Motor neuron (in vitro differentiated cells): ENCODE results near the gene PBX3. TPM values are rescaled to one million over a fixed set of nuclear protein-coding genes. Genes with fewer than 3 reads are reported as not detected.

Experiments
- ATAC-seq, 8 experiments: fragments of 200-7000 bp; cut with Tn5 transposase; replicated peaks in 6 of 8; 2 replicates each; pipeline ENCODE4 v1.8.0; 2021; ENCODE audit warnings: mild to moderate bottlenecking in 8 of 8, moderate library complexity in 8 of 8
- H3K27ac ChIP-seq, 2 donors: fragments of 250-450 bp; sonication (Bioruptor Pico); 2 replicates each; pipeline ENCODE4 v1.9.0; 2021; ENCODE audit warnings: antibody characterized with exemption in 2 of 2, mild to moderate bottlenecking in 2 of 2, moderate library complexity in 1 of 2
- H3K4me1 ChIP-seq, 2 donors: fragments of 250-450 bp; sonication (Bioruptor Pico); replicated peaks in 1 of 2; 2 replicates each; pipeline ENCODE4 v1.6.1; 2021; ENCODE audit warnings: antibody characterized with exemption in 2 of 2, mild to moderate bottlenecking in 2 of 2, moderate library complexity in 1 of 2
- H3K4me3 ChIP-seq, 5 donors: fragments of 250-450 bp; sonication (Bioruptor Pico); 2 replicates each; pipeline ENCODE4 v1.9.0; 2021; ENCODE audit warnings: antibody characterized with exemption in 5 of 5, mild to moderate bottlenecking in 5 of 5, moderate library complexity in 4 of 5
- WGBS, 10 experiments: fragments of 450-650 bp; shearing (Covaris generic); methylation state at CpG; one replicate each; pipeline ENCODE4 v1.0.0; 2022; 5-methylcytosine and 5-hydroxymethylcytosine counted together
- in situ Hi-C, 9 experiments: fragments of 400-800 bp; cut with MboI; loops; one replicate each; pipeline ENCODE4 v1.15.0; 2021; ENCODE audit warnings: low sequenced_read_pairs in 9 of 9, low pct_unique_long_range_greater_than_20kb in 2 of 9; ENCODE audit not compliant: unreplicated experiment in 9 of 9
- total RNA-seq, 8 experiments: library from RNA; unstranded; fragments of 300-600 nt; gene quantifications; 2 replicates each; pipeline versions ENCODE4 v1.2.3 to v1.2.4, GENCODE V29; 2022

The PBX3 gene
- total RNA-seq, 8 experiments from 2014 or later, result 24.0 to 157 (median 75.5) TPM

DNA sequence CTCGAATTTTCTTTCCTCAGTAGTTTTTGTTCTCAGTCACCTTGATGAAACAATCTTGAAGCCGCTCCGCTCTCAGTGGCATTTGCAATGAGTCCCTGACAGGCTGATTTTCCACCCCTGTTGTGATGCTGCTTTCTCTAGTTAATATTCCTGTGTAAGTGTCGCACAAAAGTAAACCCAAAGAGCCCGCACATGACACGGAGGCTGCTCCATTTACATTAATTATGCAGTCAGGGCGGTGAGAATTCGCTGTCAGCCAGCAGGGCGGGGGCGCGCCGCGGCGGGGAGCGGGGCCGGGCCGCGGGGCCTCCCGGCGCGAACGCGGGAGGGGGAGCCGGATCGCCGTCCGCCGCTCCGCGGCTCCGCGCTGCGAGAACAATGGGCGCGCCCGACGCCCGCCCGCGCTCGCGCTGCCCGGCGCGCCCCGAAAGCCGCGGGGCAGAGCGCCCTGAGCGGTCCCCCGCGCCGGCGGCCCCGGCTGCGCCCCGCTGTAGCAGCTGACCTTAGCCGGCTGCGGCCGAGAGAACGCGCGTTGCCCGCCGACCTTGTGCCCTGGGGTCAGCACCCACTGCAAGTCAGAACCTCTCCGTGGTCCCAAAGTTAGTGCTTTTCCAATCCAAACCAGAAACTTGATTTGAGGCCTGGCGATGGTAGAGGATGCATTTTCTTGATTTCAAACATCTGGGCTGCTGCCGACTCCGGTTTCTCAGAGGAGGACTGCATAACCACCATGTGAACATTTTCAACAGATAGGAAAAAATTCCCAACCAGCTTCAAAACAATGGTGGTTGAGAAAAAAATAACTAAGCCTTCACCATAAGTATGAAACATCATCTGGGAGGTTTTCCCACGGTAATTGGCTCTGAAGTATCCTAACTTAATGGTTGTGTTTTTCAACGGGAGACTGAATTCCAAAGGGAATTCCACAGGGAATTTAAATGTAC lies 142.6 kb downstream of the PBX3 start:
- in situ Hi-C loops, result no loop called here

DNA sequence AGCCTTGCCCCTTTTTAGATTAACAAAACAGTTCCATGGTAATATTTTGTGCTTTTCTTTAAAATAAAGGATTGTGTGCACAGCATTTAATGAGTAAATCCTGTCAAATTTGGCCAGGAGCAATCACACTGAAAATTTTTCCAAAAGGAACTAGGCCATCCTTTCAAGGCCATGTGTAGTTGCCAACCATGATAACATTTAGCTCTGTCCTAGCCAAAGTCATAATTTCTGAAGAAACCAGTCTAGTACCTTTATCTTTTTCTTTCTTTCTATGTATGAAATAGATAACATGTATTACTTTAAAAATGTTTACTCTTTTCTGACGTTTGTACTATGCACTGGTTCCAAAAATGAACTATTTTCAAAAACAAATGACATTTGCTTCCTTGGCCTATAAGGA lies 143.7 kb downstream of the PBX3 start:
- ATAC-seq, result no peak
- Histone ChIP-seq H3K4me3 (peak overlapping the region in 3 of 5 donors; percentile 46 to 51 (median 48)), H3K4me1 (peaks cover 52 to 90% of the 10 kb centered on the region in 2 donors), H3K27ac (peak overlapping the region in 1 of 2 donors; percentile 83)
- 31 to 100% (median 85%) methylated on average over 1 of the region's 1 CpG; no CpG with 5 or more reads in 1 of the 10 experiments for WGBS, 10 experiments
- in situ Hi-C loops, result no loop called here

More for the DNA sequence above, 142.6 kb downstream of the PBX3 start:
- ATAC-seq, result peak; percentile 77 to 93 (median 90)
- Histone ChIP-seq H3K4me3 (peak overlapping the region; percentile 32 to 51 (median 46)), H3K4me1 (peaks cover 52 to 92% of the 10 kb centered on the region in 2 donors), H3K27ac (peak overlapping the region; percentile 78 to 83)
- WGBS, 10 experiments, result 0 to 19% (median 6%) methylated on average over 1 to 19 of the region's 71 CpGs; no CpG with 5 or more reads in 1 of the 10 experiments

DNA sequence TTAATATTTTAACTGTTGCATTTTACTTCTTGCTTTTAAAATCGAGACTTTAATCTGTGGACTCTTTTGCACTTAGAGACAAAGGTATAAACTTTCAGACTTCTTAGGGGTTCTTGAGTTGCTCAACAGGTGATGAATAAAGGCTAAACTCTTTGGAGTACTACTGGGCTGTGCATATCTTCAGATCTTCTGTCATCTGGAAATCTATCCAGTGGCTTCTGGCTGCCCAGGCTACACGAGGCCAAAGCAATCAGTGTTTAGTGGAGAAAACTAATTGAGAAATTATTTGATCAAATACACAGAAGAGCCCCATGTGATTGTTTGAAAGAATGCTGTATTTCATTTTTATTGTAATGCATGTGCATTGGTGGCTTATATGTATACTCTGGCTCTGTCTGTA lies 146.1 kb downstream of the PBX3 start:
- 20 to 100% (median 66%) methylated on average over 1 to 2 of the region's 2 CpGs for WGBS, 10 experiments
- Histone ChIP-seq H3K4me1 (peaks cover 30 to 82% of the 10 kb centered on the region in 2 donors), H3K4me3 (no peak overlapping the region), H3K27ac (no peak overlapping the region)
- in situ Hi-C loops, result no loop called here
- ATAC-seq, result no peak

DNA sequence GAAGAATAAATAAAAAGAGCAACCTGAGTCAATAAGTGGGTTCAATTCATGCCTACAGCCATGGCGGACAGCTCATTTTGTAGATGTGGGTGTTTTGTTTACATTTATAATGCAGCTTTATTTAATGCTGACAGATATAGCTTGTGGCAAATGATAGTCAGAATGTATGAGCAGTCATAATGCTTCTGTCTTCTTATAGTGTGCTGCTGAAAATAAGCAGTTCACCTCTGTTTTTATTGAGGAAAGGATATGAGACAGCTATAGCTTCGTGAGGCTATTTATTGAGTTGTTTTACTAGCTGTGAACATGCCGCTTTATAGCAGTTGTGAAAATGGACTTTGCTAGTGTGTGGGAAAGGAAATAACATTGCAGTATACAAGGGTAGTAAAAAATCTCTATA lies 147.4 kb downstream of the PBX3 start:
- Histone ChIP-seq H3K4me3 (no peak overlapping the region), H3K27ac (no peak overlapping the region), H3K4me1 (peaks cover 23 to 75% of the 10 kb centered on the region in 2 donors)
- in situ Hi-C loops, result no loop called here
- peak in 3 of 8 experiments; percentile 5 to 78 (median 35) for ATAC-seq
- 69 to 100% (median 83%) methylated on average over 1 to 3 of the region's 3 CpGs; no CpG with 5 or more reads in 1 of the 10 experiments for WGBS, 10 experiments

DNA sequence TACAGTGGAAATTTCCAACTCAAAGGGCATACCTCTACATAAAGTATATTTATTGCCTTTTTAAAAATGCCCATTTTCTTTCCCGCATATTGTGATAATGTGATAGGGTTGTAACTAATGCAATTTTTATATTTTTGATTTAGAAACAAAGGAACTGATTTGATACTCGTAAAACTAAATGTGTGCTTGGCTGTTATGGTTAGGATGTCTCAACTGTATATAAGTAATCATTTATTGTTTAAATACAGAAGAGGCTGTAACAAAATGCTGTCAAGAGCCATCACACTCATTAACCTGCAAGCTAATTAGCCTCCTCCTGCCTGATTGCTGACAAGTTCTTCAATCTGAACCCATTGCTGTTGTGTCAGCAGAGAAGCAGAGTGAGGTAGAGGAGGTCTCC lies 149.2 kb downstream of the PBX3 start:
- H3K4me3 ChIP-seq, result no peak overlapping the region
- H3K27ac ChIP-seq, result no peak overlapping the region
- in situ Hi-C loops, result no loop called here
- ATAC-seq, result no peak
- peaks cover 18 to 77% of the 10 kb centered on the region in 2 donors for H3K4me1 ChIP-seq
- WGBS, 10 experiments, result 47 to 100% (median 90%) methylated on average over 1 to 2 of the region's 2 CpGs

DNA sequence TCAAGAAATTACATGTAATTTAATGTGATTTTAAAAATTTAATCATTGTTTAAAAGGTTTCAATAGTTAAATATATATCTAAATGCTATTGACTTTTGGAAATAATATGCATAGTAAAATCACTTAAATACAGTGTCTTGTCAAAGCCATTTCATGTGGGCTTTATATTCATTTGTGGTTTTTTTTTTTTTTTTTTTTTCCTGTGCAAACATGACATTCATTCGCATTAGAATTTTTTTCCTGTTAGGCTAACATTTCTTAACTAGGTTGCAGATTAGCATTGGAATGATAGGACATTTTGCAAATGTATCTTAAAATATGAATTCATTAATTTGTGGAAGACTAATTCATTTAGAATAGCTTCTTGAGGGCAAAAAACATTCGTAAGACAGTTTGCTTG lies 149.8 kb downstream of the PBX3 start:
- no peak overlapping the region for H3K4me3 ChIP-seq
- H3K4me1 ChIP-seq, result peaks cover 23 to 77% of the 10 kb centered on the region in 2 donors
- in situ Hi-C loops, result no loop called here
- WGBS, 10 experiments, result 20 to 100% (median 89%) methylated on average over 2 of the region's 2 CpGs
- no peak overlapping the region for H3K27ac ChIP-seq
- no peak for ATAC-seq

DNA sequence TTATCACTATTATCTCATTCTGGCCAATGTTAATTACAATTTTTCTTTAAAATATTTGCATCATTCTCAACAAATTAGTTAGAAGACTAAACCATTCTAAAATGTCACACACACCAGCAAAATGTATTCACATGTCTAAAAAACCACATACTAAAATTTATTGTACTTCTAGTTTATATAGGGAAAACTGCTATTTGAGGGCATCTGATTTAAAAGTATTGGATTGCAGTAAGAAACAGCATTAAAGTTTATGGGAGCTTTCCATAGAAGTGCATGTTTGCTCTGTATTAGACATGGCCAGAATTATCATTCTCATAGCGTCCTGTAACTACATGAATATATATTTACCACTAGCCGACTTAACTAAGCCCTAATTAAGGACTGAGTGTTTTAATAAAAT lies 150.3 kb downstream of the PBX3 start:
- no peak overlapping the region for H3K27ac ChIP-seq
- 90 to 100% (median 100%) methylated on average over 1 to 2 of the region's 2 CpGs; no CpG with 5 or more reads in 3 of the 10 experiments for WGBS, 10 experiments
- peaks cover 28 to 77% of the 10 kb centered on the region in 2 donors for H3K4me1 ChIP-seq
- in situ Hi-C loops, result no loop called here
- no peak for ATAC-seq
- no peak overlapping the region for H3K4me3 ChIP-seq

DNA sequence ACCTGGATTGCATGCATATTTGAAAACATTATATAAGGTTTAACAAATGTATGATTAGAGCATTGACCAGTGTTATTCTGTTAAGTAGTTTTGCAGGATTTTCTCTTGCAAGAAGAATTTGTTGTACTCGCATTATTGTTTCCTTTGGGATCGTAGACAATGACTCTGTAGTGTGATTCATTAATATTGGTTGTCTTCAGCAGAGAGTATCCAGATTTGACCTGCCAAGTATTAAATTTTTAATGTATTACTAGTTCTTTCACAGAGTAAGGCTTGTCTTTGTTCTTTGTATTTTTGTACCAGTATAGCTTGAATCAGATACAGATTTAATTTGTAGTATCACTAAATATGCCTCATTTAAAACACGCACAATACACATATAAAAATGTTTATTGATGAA lies 155.0 kb downstream of the PBX3 start:
- WGBS, 10 experiments, result 30 to 100% (median 62%) methylated on average over 1 to 3 of the region's 3 CpGs
- in situ Hi-C loops, result loop anchor here in 1 of 9 experiments (25.0 kb wide), 1 partner anchor 140 kb away; no protein-coding TSS in a partner anchor
- H3K27ac ChIP-seq, result no peak overlapping the region
- ATAC-seq, result peak in 1 of 8 experiments; percentile 25
- H3K4me1 ChIP-seq, result peaks cover 32 to 79% of the 10 kb centered on the region in 2 donors
- H3K4me3 ChIP-seq, result no peak overlapping the region

DNA sequence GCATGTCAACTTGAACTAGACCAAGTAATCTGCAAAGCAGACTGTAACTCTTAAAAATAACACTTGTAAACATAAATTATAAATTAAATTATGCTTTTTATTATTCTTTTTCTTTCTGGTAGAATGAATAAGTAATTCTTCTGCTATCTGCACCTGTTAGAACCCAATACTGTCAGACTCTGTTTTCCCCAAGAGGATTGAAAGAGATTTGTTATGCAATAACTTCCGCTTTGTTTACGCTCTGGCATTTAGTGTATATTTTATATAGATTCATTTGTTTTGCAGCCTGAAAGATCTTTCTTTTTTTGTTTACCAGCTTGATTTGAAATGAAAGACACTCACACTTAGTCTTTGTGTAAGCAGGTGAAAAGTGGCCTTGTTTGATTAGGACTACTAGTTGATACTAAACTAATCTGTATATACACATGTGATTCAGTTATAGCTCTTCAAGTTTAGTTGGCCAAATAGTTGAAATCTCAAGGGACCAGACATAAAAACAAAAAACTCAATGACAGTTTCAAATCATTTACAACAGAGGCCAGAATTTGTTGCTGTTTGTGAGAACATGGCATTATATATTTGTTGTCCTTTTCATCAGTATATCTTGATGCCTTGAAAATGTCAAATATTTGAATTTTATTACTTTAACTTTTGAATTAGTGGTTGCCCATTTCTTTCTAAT lies 155.8 kb downstream of the PBX3 start:
- ATAC-seq, result no peak
- WGBS, 10 experiments, result 93 to 100% (median 100%) methylated on average over 1 to 2 of the region's 2 CpGs
- Histone ChIP-seq H3K27ac (no peak overlapping the region), H3K4me1 (peaks cover 38 to 84% of the 10 kb centered on the region in 2 donors), H3K4me3 (no peak overlapping the region)
- in situ Hi-C loops, result loop anchor here in 1 of 9 experiments (25.0 kb wide), 1 partner anchor 141 kb away; no protein-coding TSS in a partner anchor

DNA sequence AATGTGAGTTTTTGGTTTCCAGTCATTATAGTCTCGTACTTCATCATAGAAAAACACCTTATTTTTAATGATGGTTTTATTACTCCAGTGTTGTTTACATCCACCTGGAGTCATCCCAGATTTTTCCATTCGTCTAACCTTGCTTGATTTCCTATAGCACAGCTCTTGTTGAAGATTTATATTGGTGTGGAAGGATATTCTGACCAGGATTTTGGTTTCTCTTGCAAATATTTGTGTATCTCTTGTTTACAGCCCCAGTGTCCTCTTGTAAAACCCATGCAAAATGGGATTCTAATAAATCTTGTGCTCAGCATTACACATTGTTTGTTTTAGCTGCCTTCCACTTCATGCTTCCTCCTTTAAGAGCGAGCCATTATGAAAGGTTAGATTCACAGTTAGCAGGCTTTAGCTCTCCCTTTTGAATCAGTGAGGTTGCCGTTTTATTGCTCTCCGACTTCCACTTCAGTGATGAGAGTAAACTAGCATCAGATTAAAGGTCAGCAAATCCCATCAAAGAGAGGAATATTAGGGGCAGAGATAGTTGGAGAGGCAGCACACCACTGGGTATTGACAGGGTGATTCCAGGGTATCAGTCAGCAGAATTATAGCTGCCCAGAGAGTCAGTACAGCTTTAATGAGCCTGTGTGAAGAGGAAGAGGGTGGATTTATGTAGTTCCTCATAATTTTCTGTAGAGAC lies 157.1 kb downstream of the PBX3 start:
- peak overlapping the region in 1 of 2 donors; percentile 19 for H3K27ac ChIP-seq
- 18 to 100% (median 69%) methylated on average over 1 to 5 of the region's 5 CpGs for WGBS, 10 experiments
- peak overlapping the region in 2 of 5 donors; percentile 6 to 16 for H3K4me3 ChIP-seq

DNA sequence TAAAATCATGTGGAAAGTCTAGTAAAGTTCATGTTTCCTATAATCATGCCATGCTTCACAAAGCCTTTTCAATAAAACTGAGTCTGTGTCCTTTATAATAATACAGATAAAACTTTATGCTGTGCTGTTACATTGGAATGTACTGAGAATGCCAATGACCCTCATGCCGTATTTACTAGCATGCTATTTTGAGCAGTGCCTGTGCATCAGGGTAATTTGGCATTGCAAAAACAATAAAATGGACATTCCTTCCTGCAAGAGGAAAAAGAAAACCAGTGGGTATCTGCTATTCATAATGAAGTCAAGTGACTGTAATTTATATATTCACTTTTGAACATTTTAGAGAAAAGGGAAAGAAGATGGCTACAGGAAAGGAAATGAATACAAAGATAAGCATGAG lies 159.0 kb downstream of the PBX3 start:
- ATAC-seq, result peak in 3 of 8 experiments; percentile 41 to 67 (median 53)
- WGBS, 10 experiments, result 0 to 100% (median 44%) methylated on average over 1 of the region's 1 CpG; no CpG with 5 or more reads in 2 of the 10 experiments
- Histone ChIP-seq H3K27ac (no peak overlapping the region), H3K4me1 (peaks cover 64 to 98% of the 10 kb centered on the region in 2 donors), H3K4me3 (no peak overlapping the region)
- in situ Hi-C loops, result loop anchor here in 1 of 9 experiments (25.0 kb wide), 1 partner anchor 144 kb away; no protein-coding TSS in a partner anchor

More for the DNA sequence above, 157.1 kb downstream of the PBX3 start:
- in situ Hi-C loops, result loop anchor here in 1 of 9 experiments (25.0 kb wide), 1 partner anchor 142 kb away; no protein-coding TSS in a partner anchor
- peak in 5 of 8 experiments; percentile 74 to 90 (median 79) for ATAC-seq
- H3K4me1 ChIP-seq, result peaks cover 51 to 97% of the 10 kb centered on the region in 2 donors

DNA sequence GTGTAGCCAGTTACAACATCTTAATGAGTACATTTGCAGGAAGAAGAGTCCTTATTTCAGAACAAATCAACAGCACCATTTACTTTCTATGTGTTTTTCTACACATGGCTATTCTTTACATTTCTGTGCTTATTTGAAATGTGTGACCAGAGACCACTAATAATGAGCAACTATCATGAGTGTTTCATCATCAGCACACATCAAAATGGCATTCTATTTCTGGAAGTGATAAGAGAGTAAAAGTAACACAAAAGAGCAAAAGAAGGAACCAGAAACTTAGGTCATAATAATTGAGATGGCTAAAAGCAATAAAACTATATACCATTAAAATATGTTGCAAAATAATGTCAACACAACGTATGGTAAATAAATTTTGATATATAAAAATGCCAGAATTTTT lies 159.7 kb downstream of the PBX3 start:
- no peak for ATAC-seq
- no peak overlapping the region for H3K27ac ChIP-seq
- peaks cover 67 to 100% of the 10 kb centered on the region in 2 donors for H3K4me1 ChIP-seq
- WGBS, 10 experiments, result 53 to 100% (median 89%) methylated on average over 1 of the region's 1 CpG
- H3K4me3 ChIP-seq, result no peak overlapping the region
- in situ Hi-C loops, result loop anchor here in 1 of 9 experiments (25.0 kb wide), 1 partner anchor 145 kb away; no protein-coding TSS in a partner anchor
